IPS DF 6.9 (cell line): Measurements from ENCODE around the gene DIP2B.
"Not testable (repeated sequence)": the region's sequence is repeated elsewhere in the genome, so short reads cannot be mapped to it uniquely, and the experiment has no call there.

Experiments used
- DNase-seq: peaks from one replicate; pipeline ENCODE4 v3.0.0-alpha.2; 2013; ENCODE audit warnings: low read depth, low spot score
- H3K27ac ChIP-seq: one replicate; pipeline ENCODE4 v1.5.1; 2013; ENCODE audit warnings: low read length, control low read depth
- H3K27me3 ChIP-seq: 2 replicates; pipeline ENCODE4 v1.6.1; 2013; ENCODE audit warnings: mild to moderate bottlenecking, low read length; ENCODE audit not compliant: control insufficient read depth, insufficient read depth
- H3K36me3 ChIP-seq: 2 replicates; pipeline ENCODE4 v1.6.1; 2013; ENCODE audit warnings: low read length; ENCODE audit not compliant: control insufficient read depth, insufficient read depth
- H3K4me1 ChIP-seq: 2 replicates; pipeline ENCODE4 v1.6.1; 2013; ENCODE audit warnings: low read length; ENCODE audit not compliant: control insufficient read depth, insufficient read depth
- H3K4me3 ChIP-seq: 2 replicates; pipeline ENCODE4 v1.5.1; 2013; ENCODE audit warnings: mild to moderate bottlenecking, low read length
- H3K9me3 ChIP-seq: 2 replicates; pipeline ENCODE4 v1.6.1; 2013; ENCODE audit warnings: low read length, inconsistent platforms; ENCODE audit not compliant: control insufficient read depth, insufficient read depth
- WGBS: extraction: QIAGEN DNeasy Blood & Tissue Kit; methylation state at CpG from one replicate; pipeline ENCODE4 v1.1.7; 2013; ENCODE audit warnings: mixed read lengths, missing lambda C conversion rate; ENCODE audit not compliant: insufficient read length, insufficient coverage; 5-methylcytosine and 5-hydroxymethylcytosine counted together

DIP2B gene

DNA sequence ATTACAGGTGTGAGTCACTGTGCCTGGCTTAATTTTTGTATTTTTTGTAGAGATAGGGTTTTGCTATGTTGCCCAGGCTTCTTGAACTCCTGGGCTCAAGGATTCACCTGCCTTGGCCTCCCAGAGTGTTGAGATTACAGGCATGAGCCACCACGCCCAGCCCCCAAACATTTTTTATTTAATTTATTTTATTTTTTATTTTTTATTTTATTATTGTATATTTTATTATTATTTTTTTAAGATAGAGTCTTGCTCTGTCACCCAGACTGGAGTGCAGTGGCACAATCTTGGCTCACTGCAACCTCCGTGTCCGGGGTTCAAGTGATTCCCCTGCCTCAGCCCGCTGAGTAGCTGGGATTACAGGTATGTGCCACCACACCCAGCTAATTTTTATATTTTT, 17.0 kb downstream of the DIP2B start:
- H3K27ac ChIP-seq, H3K4me1 ChIP-seq, H3K4me3 ChIP-seq, H3K27me3 ChIP-seq, DNase-seq, H3K9me3 ChIP-seq, H3K36me3 ChIP-seq: not testable (repeated sequence)
- no CpG with 5 or more reads among the region's 4 CpGs for WGBS

- Histone ChIP-seq H3K4me3 (no peak overlapping the region), H3K4me1 (no peaks in the 10 kb centered on the region), H3K9me3 (no peaks in the 10 kb centered on the region), H3K27me3 (no peaks in the 10 kb centered on the region), H3K27ac (no peak overlapping the region), H3K36me3 (no peaks in the 10 kb centered on the region)
- no CpG with 5 or more reads among the region's 1 CpG for WGBS
- no peak for DNase-seq
These were observed 19.0 kb downstream of the DIP2B start for GRCh38 chr12:50523772-50524171.

- no CpG with 5 or more reads among the region's 2 CpGs for WGBS
- Histone ChIP-seq H3K9me3 (no peaks in the 10 kb centered on the region), H3K36me3 (no peaks in the 10 kb centered on the region), H3K27me3 (no peaks in the 10 kb centered on the region), H3K27ac (no peak overlapping the region), H3K4me1 (peaks cover 2% of the 10 kb centered on the region; the same call in 1 of the 2 replicates), H3K4me3 (no peak overlapping the region)
- no peak for DNase-seq
These were observed 19.8 kb downstream of the DIP2B start for GRCh38 chr12:50524621-50525020.

DNA sequence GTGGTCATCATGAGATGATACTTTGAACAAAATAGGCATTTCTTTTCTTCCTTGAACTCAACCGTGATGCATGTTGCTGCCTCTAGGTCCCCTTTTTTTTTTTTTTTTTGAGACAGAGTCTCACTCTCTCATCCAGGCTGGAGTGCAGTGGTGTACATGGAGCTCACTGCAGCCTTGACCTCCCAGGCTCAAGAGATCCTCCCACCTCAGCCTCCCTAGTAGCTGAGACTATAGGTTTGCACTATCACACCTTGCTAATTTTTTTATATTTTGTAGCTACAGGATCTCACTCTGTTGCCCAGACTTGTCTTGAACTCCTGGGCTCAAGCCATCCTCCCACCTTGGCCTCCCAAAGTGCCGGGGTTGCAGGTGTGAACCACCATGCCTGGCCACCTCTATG, 20.6 kb downstream of the DIP2B start:
- no peaks in the 10 kb centered on the region for H3K27me3 ChIP-seq
- no peaks in the 10 kb centered on the region for H3K9me3 ChIP-seq
- WGBS, result no CpG with 5 or more reads among the region's 2 CpGs
- H3K4me1 ChIP-seq, result peaks cover 2% of the 10 kb centered on the region; the same call in 1 of the 2 replicates
- no peaks in the 10 kb centered on the region for H3K36me3 ChIP-seq
- no peak overlapping the region for H3K4me3 ChIP-seq
- no peak for DNase-seq
- no peak overlapping the region for H3K27ac ChIP-seq

DNA sequence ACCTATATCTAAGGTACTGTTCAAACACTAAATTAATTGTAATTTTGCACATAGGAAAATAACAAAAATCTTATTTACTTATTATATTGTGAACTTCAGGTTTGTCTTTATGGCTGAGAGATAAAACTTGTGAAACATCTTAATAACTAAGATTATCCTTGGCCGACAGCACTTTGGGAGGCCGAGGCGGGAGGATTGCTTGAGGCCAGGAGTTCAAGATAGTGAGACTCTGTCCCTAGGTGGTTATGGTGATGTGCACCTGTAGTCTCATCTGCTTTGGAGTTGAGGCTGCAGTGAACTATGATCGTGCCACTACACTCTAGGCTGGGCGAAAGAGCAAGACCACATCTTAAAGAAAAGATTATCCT, 22.6 kb downstream of the DIP2B start:
- H3K9me3 ChIP-seq, result no peaks in the 10 kb centered on the region
- H3K27me3 ChIP-seq, result no peaks in the 10 kb centered on the region
- H3K4me1 ChIP-seq, result peaks cover 2% of the 10 kb centered on the region; the same call in 1 of the 2 replicates
- H3K36me3 ChIP-seq, result no peaks in the 10 kb centered on the region
- no CpG with 5 or more reads among the region's 5 CpGs for WGBS
- no peak overlapping the region for H3K4me3 ChIP-seq
- DNase-seq, result no peak
- no peak overlapping the region for H3K27ac ChIP-seq

- Histone ChIP-seq H3K9me3 (no peaks in the 10 kb centered on the region), H3K4me3 (no peak overlapping the region), H3K27ac (no peak overlapping the region), H3K27me3 (no peaks in the 10 kb centered on the region), H3K4me1 (peaks cover 2% of the 10 kb centered on the region; the same call in 1 of the 2 replicates), H3K36me3 (no peaks in the 10 kb centered on the region)
- no peak for DNase-seq
- WGBS, result no CpG with 5 or more reads among the region's 1 CpG
These were observed 24.0 kb downstream of the DIP2B start for GRCh38 chr12:50528800-50529199.

- Histone ChIP-seq H3K4me3 (no peak overlapping the region), H3K4me1 (peaks cover 2% of the 10 kb centered on the region; the same call in 1 of the 2 replicates), H3K9me3 (no peaks in the 10 kb centered on the region), H3K27ac (no peak overlapping the region), H3K36me3 (no peaks in the 10 kb centered on the region), H3K27me3 (no peaks in the 10 kb centered on the region)
- no peak for DNase-seq
- no CpG with 5 or more reads among the region's 3 CpGs for WGBS
These were observed 24.6 kb downstream of the DIP2B start for GRCh38 chr12:50529345-50529744.

DNA sequence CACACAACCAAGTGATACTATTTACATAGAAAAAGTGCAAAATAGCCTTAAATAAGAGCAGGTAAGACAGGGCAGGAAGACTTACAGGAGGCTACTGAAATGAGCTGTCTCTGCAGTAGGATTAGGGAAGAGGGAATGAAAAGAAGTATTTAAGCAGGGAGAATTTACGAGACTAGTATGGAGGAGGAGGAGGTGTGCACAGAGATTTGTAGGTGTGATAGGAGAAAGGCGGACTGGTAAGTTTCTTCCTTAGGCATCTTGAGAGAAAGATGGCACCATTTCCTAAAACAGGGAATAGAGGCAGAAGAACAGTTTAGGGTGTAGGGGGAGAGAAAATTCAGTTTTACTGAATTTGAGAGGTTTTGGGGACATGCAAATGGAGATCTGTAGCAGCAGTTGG, 25.7 kb downstream of the DIP2B start:
- no peak overlapping the region for H3K4me3 ChIP-seq
- no peaks in the 10 kb centered on the region for H3K9me3 ChIP-seq
- H3K4me1 ChIP-seq, result peaks cover 2% of the 10 kb centered on the region; the same call in 1 of the 2 replicates
- no peak overlapping the region for H3K27ac ChIP-seq
- H3K27me3 ChIP-seq, result no peaks in the 10 kb centered on the region
- whole genome bisulfite sequencing, result 100% methylated on average over 1 of the region's 2 CpGs
- no peak for DNase-seq
- H3K36me3 ChIP-seq, result no peaks in the 10 kb centered on the region

- Histone ChIP-seq H3K27me3 (no peaks in the 10 kb centered on the region), H3K9me3 (no peaks in the 10 kb centered on the region), H3K36me3 (no peaks in the 10 kb centered on the region), H3K4me1 (peaks cover 2% of the 10 kb centered on the region; the same call in 1 of the 2 replicates), H3K4me3 (no peak overlapping the region), H3K27ac (no peak overlapping the region)
- WGBS, result no CpG with 5 or more reads among the region's 2 CpGs
- DNase-seq, result no peak
These were observed 28.4 kb downstream of the DIP2B start for GRCh38 chr12:50533203-50533584.

DNA sequence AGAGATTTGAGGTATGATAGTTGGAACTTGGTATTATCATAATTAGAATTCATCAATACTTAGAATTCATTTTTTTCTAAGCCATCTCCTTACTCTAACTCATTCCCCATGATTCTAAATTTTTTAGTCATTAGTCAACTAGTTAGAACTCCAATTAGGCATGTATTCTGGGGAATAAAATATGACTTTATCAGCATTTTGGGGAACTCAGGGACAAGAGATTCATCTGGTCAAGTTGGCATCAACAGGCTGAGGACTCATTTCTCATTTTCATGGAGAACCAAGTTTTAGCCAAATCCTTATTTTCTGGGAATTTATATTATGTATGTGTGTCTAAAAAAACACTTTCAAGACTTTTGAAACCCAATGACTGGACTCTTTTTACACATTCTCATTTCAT, 29.2 kb downstream of the DIP2B start:
- Histone ChIP-seq H3K4me1 (peaks cover 2% of the 10 kb centered on the region; the same call in 1 of the 2 replicates), H3K9me3 (no peaks in the 10 kb centered on the region), H3K27me3 (no peaks in the 10 kb centered on the region), H3K4me3 (no peak overlapping the region), H3K27ac (no peak overlapping the region), H3K36me3 (no peaks in the 10 kb centered on the region)
- DNase-seq, result no peak

DNA sequence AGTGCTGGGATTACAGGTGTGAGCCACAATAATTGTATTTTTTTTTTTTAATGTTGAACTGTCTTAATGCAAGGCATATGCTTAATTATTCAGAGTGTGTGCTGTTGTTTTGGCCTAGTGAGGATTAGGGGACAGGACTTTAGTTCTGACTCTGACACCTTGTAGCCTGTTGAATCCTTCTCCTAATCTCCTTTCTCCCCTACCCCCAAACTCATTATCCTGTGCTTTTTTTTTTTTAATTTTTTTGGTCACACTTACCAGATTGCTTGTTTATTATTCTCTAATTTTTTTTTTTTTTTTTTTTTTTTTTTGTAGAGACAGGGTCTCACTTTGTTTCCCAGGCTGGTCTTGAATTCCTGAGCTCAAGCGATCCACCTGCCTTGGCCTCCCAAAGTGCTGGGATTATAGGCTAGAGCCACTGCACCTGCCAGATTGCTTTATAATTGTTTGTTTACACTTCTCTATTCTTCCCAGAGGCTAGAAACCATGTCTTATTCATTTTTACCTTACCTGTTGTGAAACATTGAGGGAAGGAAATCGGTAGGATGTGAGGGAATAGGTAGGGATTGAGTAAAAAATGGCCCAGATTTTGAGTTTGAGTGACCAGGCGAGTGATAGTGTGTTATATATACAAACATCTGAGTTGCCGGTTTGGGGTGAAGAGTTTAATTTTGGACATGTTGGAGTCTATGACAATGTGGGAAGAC, 32.2 kb downstream of the DIP2B start:
- no peak overlapping the region for H3K4me3 ChIP-seq
- WGBS, result 100% methylated on average over 3 of the region's 4 CpGs
- H3K27ac ChIP-seq, result no peak overlapping the region
- H3K4me1 ChIP-seq, result no peaks in the 10 kb centered on the region; the same call in 1 of the 2 replicates
- no peaks in the 10 kb centered on the region for H3K27me3 ChIP-seq
- H3K9me3 ChIP-seq, result no peaks in the 10 kb centered on the region
- no peak for DNase-seq
- H3K36me3 ChIP-seq, result no peaks in the 10 kb centered on the region
